Measurements from ENCODE around the gene MAP4K4. TPM values are rescaled to one million over a fixed set of nuclear protein-coding genes. Genes with fewer than 3 reads are reported as not detected.
A peak's percentile ranks its signal among the peaks of the same experiment; 100 is the strongest.

MAP4K4 gene
- total RNA-seq, 1 donor from 2014 or later, result 30.2 TPM

DNA sequence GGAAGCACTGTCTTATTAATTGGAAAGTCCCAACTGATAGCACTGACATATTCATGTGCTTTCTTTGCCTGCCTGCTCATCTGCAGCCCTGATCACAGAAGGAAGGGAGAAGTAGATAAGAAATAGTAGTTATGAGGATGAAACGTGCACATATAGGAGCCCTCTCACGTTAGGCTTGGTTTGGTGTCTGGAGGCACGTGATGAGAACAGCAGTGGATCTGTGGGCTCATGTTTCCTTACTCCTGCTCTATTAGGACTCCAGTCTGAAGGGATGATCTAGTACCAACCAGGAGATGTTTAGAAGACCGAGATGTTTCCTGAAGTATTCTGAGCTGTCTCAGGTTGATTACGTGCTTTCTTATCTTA, 84.9 kb downstream of the MAP4K4 start:
- DNase-seq (ENCODE audit: low spot score) (no peak), ATAC-seq (no peak)

DNA sequence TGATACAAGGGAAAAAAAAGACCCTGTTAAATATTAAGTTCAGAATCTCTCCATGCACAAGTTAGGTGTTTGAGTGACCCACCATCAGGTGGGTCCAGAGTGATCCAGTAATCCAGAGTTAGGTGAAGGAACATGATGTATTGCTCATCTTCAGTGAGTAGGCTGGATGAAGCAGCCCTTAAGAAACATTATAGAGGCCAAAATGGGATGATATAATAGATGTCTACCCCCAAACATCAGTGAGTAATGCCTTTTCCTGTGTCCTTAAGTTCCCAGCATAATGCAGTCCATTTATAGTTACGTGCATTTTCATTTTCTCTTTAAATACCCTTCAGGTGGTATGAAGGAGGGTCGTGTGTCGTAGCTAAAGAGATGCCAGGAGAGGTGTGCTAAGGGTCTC, 89.6 kb downstream of the MAP4K4 start:
- no peak for ATAC-seq

DNA sequence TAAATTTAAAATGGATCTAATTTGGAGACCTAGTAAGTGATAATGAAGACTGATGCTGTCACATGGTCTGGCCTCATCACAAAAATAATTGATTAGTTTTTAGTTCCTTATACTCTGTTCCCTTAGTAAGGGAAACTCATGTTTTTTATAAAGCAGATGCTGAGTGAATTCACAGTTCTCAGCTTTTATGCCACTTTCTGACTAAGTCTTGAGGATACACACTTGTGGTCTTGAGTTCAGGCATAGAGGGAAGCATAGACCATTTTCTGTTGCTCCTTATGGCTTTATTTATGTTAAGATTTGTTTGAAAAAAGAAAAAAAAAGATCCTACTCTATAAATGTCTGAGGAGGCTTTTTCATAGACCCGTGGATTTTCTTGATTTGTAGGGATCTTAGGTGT, 91.1 kb downstream of the MAP4K4 start:
- DNase-seq (ENCODE audit: low spot score) (no peak), ATAC-seq (no peak)

More for the DNA sequence above, 89.6 kb downstream of the MAP4K4 start:
- no peak for DNase-seq (ENCODE audit: low spot score)

DNA sequence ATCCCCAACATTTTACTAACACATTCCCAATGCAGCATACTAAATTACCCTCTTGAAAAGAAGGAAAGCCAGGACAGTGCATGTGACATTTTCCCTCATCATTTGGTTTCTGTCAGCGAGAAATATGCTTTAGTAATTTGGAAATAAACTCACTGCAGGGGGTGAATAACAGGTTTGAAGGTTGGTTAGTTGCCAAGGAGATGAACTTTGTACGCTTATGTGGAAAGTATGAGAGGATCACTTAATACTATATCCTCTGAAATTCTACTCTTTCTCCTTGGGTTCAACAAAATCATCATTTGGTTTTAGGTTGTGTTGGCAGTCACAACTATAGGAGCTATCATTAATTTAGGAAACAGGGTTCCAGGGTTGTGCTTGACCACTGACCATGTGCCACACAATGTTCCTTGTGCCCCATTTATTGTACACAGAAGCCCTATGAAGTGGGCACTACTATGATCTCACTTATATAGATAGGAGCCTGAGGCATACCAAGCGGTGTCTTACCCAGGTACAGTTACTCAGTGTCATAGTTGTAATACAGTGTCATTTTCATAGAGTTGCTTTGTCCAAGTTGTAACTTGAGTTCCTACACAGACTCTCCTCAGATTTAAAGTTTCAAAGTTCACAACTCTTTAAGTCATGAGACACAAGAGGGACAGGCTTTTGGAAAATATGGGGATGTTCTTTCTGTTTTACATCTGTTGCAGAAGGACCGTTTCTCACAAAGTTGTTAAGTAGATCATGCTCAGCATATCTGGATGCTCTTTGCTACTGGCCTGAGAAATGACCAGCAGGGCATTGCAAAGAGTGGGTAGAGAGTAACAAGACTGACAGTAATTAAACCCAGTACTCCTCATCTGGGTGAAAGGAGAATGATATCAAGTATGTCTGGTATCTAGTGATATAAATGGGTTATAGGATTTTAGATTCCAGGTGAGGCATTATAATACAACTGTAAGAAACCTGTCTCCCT, 91.8 kb downstream of the MAP4K4 start:
- ATAC-seq, result peak; percentile 76
- DNase-seq (ENCODE audit: low spot score), result no peak

GRCh38 chr2:101790416-101790815, 92.9 kb downstream of the MAP4K4 start:
- ATAC-seq (no peak), DNase-seq (ENCODE audit: low spot score) (no peak)

GRCh38 chr2:101790857-101791256, 93.3 kb downstream of the MAP4K4 start:
- ATAC-seq, result peak; percentile 32
- DNase-seq (ENCODE audit: low spot score), result no peak

DNA sequence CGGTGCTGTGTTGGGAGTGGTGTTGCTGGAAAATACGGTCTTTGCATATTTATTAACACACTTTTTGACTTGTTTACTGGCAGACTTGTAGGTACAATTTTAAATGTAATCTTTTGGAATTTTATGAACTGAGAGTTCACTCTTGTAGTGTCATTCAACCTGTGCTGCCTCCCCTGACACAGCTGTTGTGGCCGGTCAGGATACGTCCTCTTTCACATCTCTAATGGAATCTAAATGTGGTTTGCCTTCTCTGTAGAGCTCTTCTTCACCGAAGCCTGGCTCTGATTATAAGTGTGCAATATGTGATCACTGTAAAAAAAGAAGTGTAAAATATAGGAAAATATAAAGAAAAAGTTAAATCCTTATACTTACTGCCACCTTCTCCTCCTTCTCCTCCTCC, 94.7 kb downstream of the MAP4K4 start:
- no peak for DNase-seq (ENCODE audit: low spot score)
- ATAC-seq, result no peak

DNA sequence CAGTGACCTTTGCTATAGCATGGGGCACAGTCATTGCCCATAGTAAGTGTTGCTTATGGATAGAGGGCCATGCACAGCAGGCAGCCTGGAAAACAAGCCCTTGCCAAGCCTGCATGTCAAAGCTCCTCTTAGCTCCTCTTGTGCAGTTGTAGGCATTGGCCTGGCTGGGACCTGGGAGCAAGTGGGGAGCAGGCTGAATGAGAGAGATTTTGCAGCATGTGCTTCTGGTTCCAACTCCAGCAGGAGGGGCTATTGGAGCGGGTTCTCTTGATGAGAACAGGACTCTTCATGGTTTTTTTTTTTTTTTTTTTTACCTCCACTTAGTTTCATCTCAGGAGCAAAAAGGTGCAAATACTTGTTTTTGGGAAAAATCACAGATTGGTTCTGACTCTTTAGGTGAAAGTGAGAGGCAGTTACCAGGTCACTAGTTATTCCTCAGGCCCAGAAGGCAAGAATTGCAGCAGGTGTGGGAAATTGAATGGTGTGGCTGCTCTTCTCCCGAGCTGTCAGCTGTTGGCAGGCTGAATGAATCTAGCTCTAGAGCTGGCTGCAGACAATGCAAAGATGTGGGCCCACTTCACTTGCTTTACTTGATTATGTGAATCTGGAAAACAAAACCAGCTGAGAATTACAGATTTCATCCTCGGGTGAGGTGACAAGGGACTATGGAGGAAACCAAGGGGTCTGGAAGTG, 95.9 kb downstream of the MAP4K4 start:
- DNase-seq (ENCODE audit: low spot score), result no peak
- ATAC-seq, result peak; percentile 25

GRCh38 chr2:101794141-101794540, 96.6 kb downstream of the MAP4K4 start:
- no peak for DNase-seq (ENCODE audit: low spot score)
- ATAC-seq, result peak; percentile 31

GRCh38 chr2:101795033-101795432, 97.5 kb downstream of the MAP4K4 start:
- ATAC-seq, result no peak
- no peak for DNase-seq (ENCODE audit: low spot score)

GRCh38 chr2:101796825-101797600, 99.5 kb downstream of the MAP4K4 start:
- ATAC-seq, result no peak
- DNase-seq (ENCODE audit: low spot score), result no peak

GRCh38 chr2:101801496-101801895, 104.0 kb downstream of the MAP4K4 start:
- ATAC-seq, result no peak

DNA sequence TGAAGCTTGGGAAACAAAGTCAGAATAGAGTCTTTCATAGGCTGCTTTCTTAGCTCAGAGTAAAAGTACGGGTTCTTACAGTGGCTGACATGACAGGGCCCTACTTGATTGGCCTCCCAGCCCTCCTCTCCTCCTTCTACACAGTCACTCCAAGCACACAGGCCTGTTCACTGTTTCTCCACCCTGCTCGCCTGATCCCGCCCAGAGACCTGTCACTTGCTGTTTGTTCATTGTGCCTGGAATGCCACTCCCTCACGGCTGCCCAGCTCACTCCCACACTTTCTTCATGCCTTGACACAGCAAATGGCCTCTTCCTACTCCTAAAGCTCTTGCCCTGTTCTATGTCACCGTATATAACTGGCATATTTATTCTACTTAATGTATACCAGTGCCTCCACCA, 104.8 kb downstream of the MAP4K4 start:
- DNase-seq (ENCODE audit: low spot score) (no peak), ATAC-seq (peak; percentile 14)

More at GRCh38 chr2:101801496-101801895, 104.0 kb downstream of the MAP4K4 start:
- no peak for DNase-seq (ENCODE audit: low spot score)

- DNase-seq (ENCODE audit: low spot score), result no peak
- peak; percentile 42 for ATAC-seq
These were observed 105.6 kb downstream of the MAP4K4 start for GRCh38 chr2:101803128-101803527.

DNA sequence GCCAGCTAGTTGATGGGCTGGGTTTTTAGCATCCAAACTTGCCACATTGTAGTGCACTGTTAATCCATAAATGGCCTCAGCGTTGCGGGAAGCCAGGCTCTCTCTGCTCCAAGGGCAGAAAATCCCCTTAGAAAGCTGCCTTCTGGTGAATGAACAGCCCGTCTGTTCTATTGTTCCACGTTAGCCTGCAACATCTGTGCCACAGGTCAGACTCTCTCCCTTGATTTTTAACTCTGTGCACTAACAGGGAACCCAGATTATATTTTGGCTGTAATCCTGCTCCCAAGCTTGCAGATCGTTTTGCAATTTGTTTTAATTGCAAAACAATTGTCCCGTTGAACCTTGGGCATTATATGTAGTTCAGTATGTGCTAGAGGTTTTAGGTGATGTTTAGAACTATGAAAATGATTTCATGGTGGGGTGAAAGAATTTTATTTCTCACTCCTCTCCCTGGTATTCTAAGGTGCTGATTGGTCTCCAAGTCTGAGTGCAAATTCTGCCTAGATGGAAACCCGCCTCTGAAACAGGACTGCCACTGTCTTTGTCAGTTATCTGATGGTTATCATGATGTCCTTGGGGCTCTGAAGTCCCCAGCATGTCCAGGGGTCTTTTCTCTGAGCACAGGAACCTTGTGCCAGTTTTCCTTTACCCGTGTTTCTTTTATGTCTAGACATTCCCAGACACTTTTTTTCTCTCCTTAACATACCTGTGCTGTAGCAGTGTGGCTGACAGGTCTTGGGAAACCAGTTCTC, 106.6 kb downstream of the MAP4K4 start:
- peak; percentile 85 for ATAC-seq
- peak; percentile 71 for DNase-seq (ENCODE audit: low spot score)

- ATAC-seq, result peak; percentile 62
- DNase-seq (ENCODE audit: low spot score), result no peak
These were observed 107.9 kb downstream of the MAP4K4 start for GRCh38 chr2:101805152-101806088.

DNA sequence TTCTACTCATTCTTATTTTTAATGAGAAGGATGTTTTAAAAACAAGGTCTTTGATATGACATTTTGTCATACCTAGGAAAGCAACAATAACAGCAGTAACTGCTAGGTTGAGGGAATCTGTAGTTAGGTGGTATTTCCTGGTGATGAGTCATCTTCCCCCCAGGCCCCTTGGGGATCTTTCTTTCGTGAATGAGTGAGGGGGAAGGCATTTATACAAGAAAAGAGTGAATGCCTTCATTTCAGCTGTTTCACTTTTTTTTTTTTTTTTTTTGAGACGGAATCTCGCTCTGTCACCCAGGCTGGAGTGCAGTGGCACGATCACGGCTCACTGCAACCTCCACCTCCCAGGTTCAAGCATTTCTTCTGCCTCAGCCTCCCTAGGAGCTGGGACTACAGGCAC, 108.6 kb downstream of the MAP4K4 start:
- ATAC-seq (no peak), DNase-seq (ENCODE audit: low spot score) (no peak)

- DNase-seq (ENCODE audit: low spot score), result no peak
- no peak for ATAC-seq
These were observed 109.2 kb downstream of the MAP4K4 start for GRCh38 chr2:101806701-101807100.

GRCh38 chr2:101807242-101807641, 109.7 kb downstream of the MAP4K4 start:
- ATAC-seq, result no peak
- no peak for DNase-seq (ENCODE audit: low spot score)
